Neutrophil (primary cell): Measurements from ENCODE around the gene DCP1B.

ENCODE experiments used
- H3K27ac ChIP-seq: fragments of 200-600 bp; sonication (generic); 2 replicates; pipeline ENCODE4 v1.5.1; 2016; ENCODE audit warnings: mild to moderate bottlenecking, moderate library complexity
- H3K27me3 ChIP-seq: fragments of 200-600 bp; sonication (generic); 2 replicates; pipeline ENCODE4 v1.6.0; 2016; ENCODE audit warnings: mild to moderate bottlenecking
- H3K36me3 ChIP-seq: fragments of 200-600 bp; sonication (generic); 2 replicates; pipeline ENCODE4 v1.5.1; 2017
- H3K4me1 ChIP-seq, 2 experiments: fragments of 200-600 bp in 1 of 2; sonication (generic) in 1 of 2; 1 replicate in 1 of 2; 2 replicates in 1 of 2; pipeline versions ENCODE4 v1.5.1 to v1.6.1; 2013 to 2016; ENCODE audit warnings: low read depth in 1 of 2, low read length in 1 of 2, mild to moderate bottlenecking in 1 of 2, moderate library complexity in 1 of 2; ENCODE audit not compliant: control insufficient read depth in 1 of 2, insufficient read depth in 1 of 2
- H3K4me3 ChIP-seq, 2 experiments: fragments of 200-600 bp in 1 of 2; sonication (generic) in 1 of 2; 1 replicate in 1 of 2; 2 replicates in 1 of 2; pipeline ENCODE4 v1.5.1; 2013 to 2016; ENCODE audit warnings: low read depth in 1 of 2, low read length in 1 of 2, mild to moderate bottlenecking in 1 of 2, moderate library complexity in 1 of 2
- H3K9me3 ChIP-seq: fragments of 200-600 bp; sonication (generic); 2 replicates; pipeline ENCODE4 v1.5.1; 2016
- CTCF ChIP-seq: fragments of 200-600 bp; sonication (generic); IDR thresholded peaks from 2 replicates; pipeline ENCODE4 v1.5.1; 2016; ENCODE audit warnings: antibody characterized with exemption

DCP1B gene

DNA sequence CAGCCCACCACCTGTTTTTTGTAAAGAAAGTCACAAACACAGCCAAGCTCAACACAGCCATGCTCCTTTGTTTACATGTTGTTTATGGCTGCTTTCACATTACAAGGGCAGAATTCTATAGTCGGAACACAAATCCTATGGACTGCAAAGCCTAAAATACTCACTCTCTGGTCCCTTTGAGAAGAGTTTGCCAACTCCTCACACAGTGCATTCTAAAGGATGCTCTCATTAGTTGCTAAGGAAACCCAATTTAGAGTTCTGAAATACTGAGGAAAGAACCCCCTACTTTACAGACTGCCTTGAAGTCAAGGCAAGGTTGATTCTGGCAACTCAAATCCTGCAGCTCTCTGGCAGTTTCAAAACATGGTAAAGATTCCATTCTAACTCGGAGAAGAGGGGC lies 38.3 kb downstream of the DCP1B start:
- Histone ChIP-seq H3K9me3 (no peaks in the 10 kb centered on the region), H3K4me3 (no peak overlapping the region), H3K27ac (no peak overlapping the region), H3K27me3 (no peaks in the 10 kb centered on the region), H3K36me3 (peaks cover 8% of the 10 kb centered on the region), H3K4me1 (no peaks in the 10 kb centered on the region)
- no peak for TF ChIP-seq CTCF

- Histone ChIP-seq H3K36me3 (peaks cover 12% of the 10 kb centered on the region), H3K27me3 (no peaks in the 10 kb centered on the region)
Observed at GRCh38 chr12:1962051-1963020, 41.9 kb downstream of the DCP1B start.

DNA sequence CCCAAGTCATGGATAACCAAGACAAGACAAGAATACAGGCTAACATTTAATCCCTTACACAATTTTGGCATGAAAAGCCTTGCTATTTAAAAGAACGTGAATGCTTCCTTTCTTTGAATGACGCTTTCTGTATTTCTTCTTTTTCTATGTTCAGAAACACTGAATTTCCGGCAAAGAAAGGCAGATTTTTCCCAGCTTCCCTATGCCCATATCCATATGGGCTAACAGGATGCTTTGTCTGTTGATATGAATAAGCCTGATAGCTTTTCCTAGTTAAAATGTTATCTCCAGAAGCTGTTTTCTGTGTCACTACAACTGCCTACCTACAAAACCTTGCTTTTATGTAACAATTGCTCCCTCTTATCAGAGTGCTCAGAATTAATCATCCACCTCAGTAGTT lies 47.5 kb downstream of the DCP1B start:
- no peak overlapping the region for H3K4me3 ChIP-seq
- H3K36me3 ChIP-seq = peaks cover 15% of the 10 kb centered on the region
- H3K4me1 ChIP-seq = no peaks in the 10 kb centered on the region
- no peak for TF ChIP-seq CTCF
- no peaks in the 10 kb centered on the region for H3K27me3 ChIP-seq
- H3K9me3 ChIP-seq = no peaks in the 10 kb centered on the region
- H3K27ac ChIP-seq = no peak overlapping the region

More at GRCh38 chr12:1962051-1963020, 41.9 kb downstream of the DCP1B start:
- H3K27ac ChIP-seq = no peak overlapping the region
- H3K4me3 ChIP-seq = no peak overlapping the region
- TF ChIP-seq CTCF = no peak
- H3K4me1 ChIP-seq = no peaks in the 10 kb centered on the region
- no peaks in the 10 kb centered on the region for H3K9me3 ChIP-seq

DNA sequence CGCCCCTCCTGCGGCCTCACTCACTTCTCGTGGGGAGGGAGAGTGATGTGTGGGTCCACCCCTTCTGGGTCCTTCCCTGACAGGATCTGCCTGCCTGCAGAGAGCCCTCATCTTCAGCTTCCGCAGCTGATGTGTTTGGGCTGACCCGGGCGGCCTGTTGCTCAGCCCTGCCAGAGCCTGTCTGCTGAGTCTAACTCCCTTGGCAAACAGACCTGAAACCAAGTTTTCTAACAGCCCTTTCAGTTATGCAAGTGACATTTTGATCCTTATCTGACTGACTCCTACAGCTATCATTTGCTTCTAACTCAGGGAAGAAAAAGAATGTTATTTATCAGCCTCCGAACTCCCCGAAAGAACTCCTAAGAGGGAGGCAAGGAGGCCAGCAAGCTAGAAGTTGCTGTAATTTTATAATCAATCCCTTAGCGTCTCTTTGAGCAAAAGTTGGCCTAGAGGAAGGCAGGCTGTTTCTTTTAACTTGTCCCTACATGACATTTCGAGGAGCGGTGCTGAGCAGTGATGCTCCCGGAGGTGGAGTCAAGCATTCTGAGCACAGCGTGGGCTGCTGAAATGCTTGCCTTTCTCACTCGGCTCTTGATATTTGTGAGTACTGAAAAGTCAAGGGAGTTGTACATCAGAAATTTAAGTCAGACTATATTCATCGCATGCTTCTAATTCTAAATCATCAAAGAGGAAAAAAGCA lies 54.3 kb downstream of the DCP1B start:
- Histone ChIP-seq H3K4me3 (no peak overlapping the region), H3K27me3 (no peaks in the 10 kb centered on the region), H3K36me3 (peaks cover 28% of the 10 kb centered on the region), H3K9me3 (no peaks in the 10 kb centered on the region), H3K27ac (no peak overlapping the region), H3K4me1 (no peaks in the 10 kb centered on the region)
- TF ChIP-seq CTCF = no peak

DNA sequence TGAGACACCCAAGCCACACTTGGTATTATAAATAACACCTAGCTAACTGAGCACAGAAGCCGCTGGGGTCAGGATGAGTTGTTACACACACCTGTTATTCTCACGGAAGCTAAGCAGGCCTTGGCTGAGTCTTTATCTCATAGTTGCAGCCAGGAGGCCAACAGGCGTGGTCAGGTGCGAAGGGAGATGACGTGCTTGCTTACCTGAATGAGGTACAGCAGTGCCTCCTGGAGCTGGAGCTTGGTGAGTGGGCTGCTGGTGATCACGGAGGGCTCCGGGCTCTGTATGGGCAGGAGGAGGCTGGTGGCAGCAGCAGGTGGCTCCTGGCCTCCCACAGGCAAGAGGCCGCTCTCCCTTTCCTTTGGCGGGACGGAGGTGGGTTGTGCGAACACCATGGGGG lies 55.4 kb downstream of the DCP1B start:
- Histone ChIP-seq H3K27ac (no peak overlapping the region), H3K27me3 (no peaks in the 10 kb centered on the region), H3K9me3 (no peaks in the 10 kb centered on the region), H3K36me3 (peaks cover 28% of the 10 kb centered on the region), H3K4me1 (no peaks in the 10 kb centered on the region), H3K4me3 (no peak overlapping the region)
- TF ChIP-seq CTCF = no peak
